BJ (cell line): ENCODE measurements around the gene FBXO48. TPM values are rescaled to one million over a fixed set of nuclear protein-coding genes. Genes with fewer than 3 reads are reported as not detected.

ENCODE experiments used
- CTCF ChIA-PET: fragments of 350-600 bp; formaldehyde crosslinking; extraction: SDS; loops from one replicate; lab custom pipeline; 2021; ENCODE audit warnings: antibody characterized with exemption, inconsistent platforms; lab: Yijun Ruan, JAX
- POLR2A ChIA-PET: fragments of 300-600 bp; sonication (Branson Sonifier 250); formaldehyde crosslinking; extraction: SDS; loops from one replicate; lab custom pipeline; 2021; ENCODE audit warnings: antibody characterized with exemption; lab: Charles Lee
- DNase-seq: peaks from one replicate; pipeline ENCODE4 v3.0.0-alpha.2; 2011; ENCODE audit warnings: low read depth
- H3K27me3 ChIP-seq: 2 replicates; pipeline ENCODE4 v1.6.0; 2011; ENCODE audit warnings: low read length; ENCODE audit not compliant: control insufficient read depth, insufficient read depth
- H3K36me3 ChIP-seq: 2 replicates; pipeline ENCODE4 v1.5.1; 2011; ENCODE audit warnings: low read length; ENCODE audit not compliant: control insufficient read depth, insufficient read depth
- H3K4me3 ChIP-seq: 2 replicates; pipeline ENCODE4 v1.5.1; 2011; ENCODE audit warnings: low read depth, mild to moderate bottlenecking, control low read depth, low read length
- CTCF ChIP-seq: IDR thresholded peaks from 2 replicates; pipeline ENCODE4 v1.5.1; 2011; ENCODE audit warnings: low read depth, mild to moderate bottlenecking, control low read depth, inconsistent platforms, low read length, moderate library complexity; ENCODE audit not compliant: insufficient read depth
- polyA plus RNA-seq: library from polyadenylated mRNA; depleted of rRNA; stranded (reverse); fragments of >200 nt; gene quantifications from 2 replicates; pipeline ENCODE4 v1.2.3, GENCODE V29; 2011

Gene FBXO48
- polyA plus RNA-seq, 1 experiment: 0.49 TPM

- ChIA-PET CTCF (interaction anchor here (1.0 kb wide), 1 partner anchor 17 kb away, joined by 3 read pairs; no protein-coding TSS in a partner anchor), POLR2A (no interaction called here)
- H3K27me3 ChIP-seq: peaks cover 3% of the 10 kb centered on the region
- no peaks in the 10 kb centered on the region for H3K36me3 ChIP-seq
- DNase-seq: no peak
- no peak for TF ChIP-seq CTCF
- no peak overlapping the region for H3K4me3 ChIP-seq
Observed at GRCh38 chr2:68423966-68424650, 43.0 kb downstream of the FBXO48 start.

GRCh38 chr2:68420254-68420910 lies 46.7 kb downstream of the FBXO48 start:
- Histone ChIP-seq H3K4me3 (no peak overlapping the region), H3K36me3 (no peaks in the 10 kb centered on the region), H3K27me3 (peaks cover 16% of the 10 kb centered on the region)
- CTCF ChIA-PET: interaction anchor here (1.0 to 1.5 kb wide), 2 partner anchors 10 to 14 kb away, joined by 3 read pairs; no protein-coding TSS in a partner anchor
- DNase-seq: no peak
- TF ChIP-seq CTCF: no peak
- POLR2A ChIA-PET: no interaction called here

GRCh38 chr2:68418855-68419254 lies 48.2 kb downstream of the FBXO48 start:
- Histone ChIP-seq H3K27me3 (peaks cover 16% of the 10 kb centered on the region), H3K36me3 (no peaks in the 10 kb centered on the region), H3K4me3 (no peak overlapping the region)
- CTCF ChIA-PET: interaction anchor here (1.0 to 1.5 kb wide), 2 partner anchors 10 to 13 kb away, joined by 3 to 6 read pairs; no protein-coding TSS in a partner anchor
- no peak for TF ChIP-seq CTCF
- DNase-seq: no peak
- POLR2A ChIA-PET: no interaction called here

GRCh38 chr2:68418419-68418818 lies 48.7 kb downstream of the FBXO48 start:
- Histone ChIP-seq H3K36me3 (no peaks in the 10 kb centered on the region), H3K27me3 (peaks cover 16% of the 10 kb centered on the region), H3K4me3 (no peak overlapping the region)
- no peak for DNase-seq
- no peak for TF ChIP-seq CTCF
- POLR2A ChIA-PET: no interaction called here
- CTCF ChIA-PET: interaction anchor here (1.5 kb wide), 1 partner anchor 10 kb away, joined by 6 read pairs; no protein-coding TSS in a partner anchor

- TF ChIP-seq CTCF: no peak
- DNase-seq: no peak
- peaks cover 16% of the 10 kb centered on the region for H3K27me3 ChIP-seq
- no peak overlapping the region for H3K4me3 ChIP-seq
- ChIA-PET POLR2A (no interaction called here), CTCF (interaction anchor here (1.5 kb wide), 1 partner anchor 11 kb away, joined by 6 read pairs; no protein-coding TSS in a partner anchor)
- no peaks in the 10 kb centered on the region for H3K36me3 ChIP-seq
Observed at GRCh38 chr2:68417926-68418325, 49.2 kb downstream of the FBXO48 start.
